ENCODE data around the gene MICAL2.

Gene MICAL2

GRCh38 chr11:12273618-12273995 lies 163.2 kb downstream of the MICAL2 start:
- no peak for DNase-seq (ENCODE audit: low spot score)

GRCh38 chr11:12274056-12274455 lies 163.7 kb downstream of the MICAL2 start:
- DNase-seq (ENCODE audit: low spot score), result no peak

- no peak for DNase-seq (ENCODE audit: low spot score)
Measured at GRCh38 chr11:12274558-12275197, 164.3 kb downstream of the MICAL2 start.

GRCh38 chr11:12275818-12276217 lies 165.4 kb downstream of the MICAL2 start:
- DNase-seq (ENCODE audit: low spot score), result no peak

- no peak for DNase-seq (ENCODE audit: low spot score)
Measured at GRCh38 chr11:12276356-12276755, 166.0 kb downstream of the MICAL2 start.

GRCh38 chr11:12276831-12277475 lies 166.6 kb downstream of the MICAL2 start:
- DNase-seq (ENCODE audit: low spot score), result no peak

GRCh38 chr11:12278766-12279671 lies 168.6 kb downstream of the MICAL2 start:
- DNase-seq (ENCODE audit: low spot score), result no peak

- no peak for DNase-seq (ENCODE audit: low spot score)
Measured at GRCh38 chr11:12279672-12280108, 169.3 kb downstream of the MICAL2 start.

GRCh38 chr11:12280199-12280837 lies 169.9 kb downstream of the MICAL2 start:
- DNase-seq (ENCODE audit: low spot score), result no peak

- no peak for DNase-seq (ENCODE audit: low spot score)
Measured at GRCh38 chr11:12280838-12281565, 170.6 kb downstream of the MICAL2 start.

- peak; percentile 84 for DNase-seq (ENCODE audit: low spot score)
Measured at GRCh38 chr11:12281571-12282478, 171.4 kb downstream of the MICAL2 start.

GRCh38 chr11:12282676-12283075 lies 172.3 kb downstream of the MICAL2 start:
- no peak for DNase-seq (ENCODE audit: low spot score)

GRCh38 chr11:12284316-12285050 lies 174.1 kb downstream of the MICAL2 start:
- no peak for DNase-seq (ENCODE audit: low spot score)

- DNase-seq (ENCODE audit: low spot score), result peak; percentile 42
Measured at GRCh38 chr11:12285106-12285505, 174.7 kb downstream of the MICAL2 start.

GRCh38 chr11:12285811-12286222 lies 175.4 kb downstream of the MICAL2 start:
- peak; percentile 0 for DNase-seq (ENCODE audit: low spot score)

GRCh38 chr11:12286606-12287005 lies 176.2 kb downstream of the MICAL2 start:
- no peak for DNase-seq (ENCODE audit: low spot score)

GRCh38 chr11:12287009-12287373 lies 176.6 kb downstream of the MICAL2 start:
- DNase-seq (ENCODE audit: low spot score), result peak; percentile 82

GRCh38 chr11:12287374-12288211 lies 177.2 kb downstream of the MICAL2 start:
- DNase-seq (ENCODE audit: low spot score), result peak; percentile 83

Measured in AG08396 (cell line).